ENCODE results near the gene CHAC1. TPM values are rescaled to one million over a fixed set of nuclear protein-coding genes. Genes with fewer than 3 reads are reported as not detected.

Gene CHAC1
- total RNA-seq, 1 donor = 30.0 TPM

GRCh38 chr15:40927495-40927872 lies 25.8 kb upstream of the CHAC1 start:
- H3K27me3 ChIP-seq (ENCODE audit: insufficient read depth, low read length) = peaks cover 72% of the 10 kb centered on the region
- H3K9me3 ChIP-seq (ENCODE audit: low read depth, low read length) = no peaks in the 10 kb centered on the region
- H3K4me2 ChIP-seq (ENCODE audit: insufficient read depth, low read length) = no peak overlapping the region
- H4K20me1 ChIP-seq (ENCODE audit: insufficient read depth, low read length) = no peaks in the 10 kb centered on the region
- H2AFZ ChIP-seq (ENCODE audit: low read length) = no peak overlapping the region
- peaks cover 16% of the 10 kb centered on the region for H3K4me1 ChIP-seq (ENCODE audit: insufficient read depth, low read length)
- no peak overlapping the region for H3K4me3 ChIP-seq (ENCODE audit: insufficient read depth, low read length)
- H3K27ac ChIP-seq (ENCODE audit: low read depth, low read length) = no peak overlapping the region
- H3K79me2 ChIP-seq (ENCODE audit: insufficient read depth, low read length) = no peaks in the 10 kb centered on the region
- DNase-seq (ENCODE audit: insufficient read length, low spot score, missing footprints) = peak; percentile 78
- no peaks in the 10 kb centered on the region for H3K36me3 ChIP-seq (ENCODE audit: insufficient read depth, low read length)
- no peak for TF ChIP-seq CTCF (IDR thresholded peaks at IDR 0.05; ENCODE audit: extremely low read depth, low read depth, low read length)

- Histone ChIP-seq H3K4me3 (ENCODE audit: insufficient read depth, low read length) (peak overlapping the region; percentile 16), H3K36me3 (ENCODE audit: insufficient read depth, low read length) (no peaks in the 10 kb centered on the region), H3K27ac (ENCODE audit: low read depth, low read length) (no peak overlapping the region), H3K4me2 (ENCODE audit: insufficient read depth, low read length) (peak overlapping the region; percentile 75), H3K4me1 (ENCODE audit: insufficient read depth, low read length) (peaks cover 16% of the 10 kb centered on the region), H4K20me1 (ENCODE audit: insufficient read depth, low read length) (no peaks in the 10 kb centered on the region), H3K79me2 (ENCODE audit: insufficient read depth, low read length) (no peaks in the 10 kb centered on the region), H2AFZ (ENCODE audit: low read length) (no peak overlapping the region), H3K9me3 (ENCODE audit: low read depth, low read length) (no peaks in the 10 kb centered on the region), H3K27me3 (ENCODE audit: insufficient read depth, low read length) (peaks cover 76% of the 10 kb centered on the region)
- TF ChIP-seq CTCF (IDR thresholded peaks at IDR 0.05; ENCODE audit: extremely low read depth, low read depth, low read length) = no peak
- peak; percentile 88 for DNase-seq (ENCODE audit: insufficient read length, low spot score, missing footprints)
Observed at GRCh38 chr15:40927873-40928806, 25.1 kb upstream of the CHAC1 start.

- Histone ChIP-seq H3K4me1 (ENCODE audit: insufficient read depth, low read length) (peaks cover 16% of the 10 kb centered on the region), H3K4me3 (ENCODE audit: insufficient read depth, low read length) (peak within 1 kb of the TSS; percentile 53), H3K36me3 (ENCODE audit: insufficient read depth, low read length) (no peaks in the 10 kb centered on the region), H3K4me2 (ENCODE audit: insufficient read depth, low read length) (peak within 1 kb of the TSS; percentile 75), H3K79me2 (ENCODE audit: insufficient read depth, low read length) (no peaks in the 10 kb centered on the region), H3K27me3 (ENCODE audit: insufficient read depth, low read length) (peaks cover 79% of the 10 kb centered on the region), H3K27ac (ENCODE audit: low read depth, low read length) (no peak within 1 kb of the TSS), H4K20me1 (ENCODE audit: insufficient read depth, low read length) (no peaks in the 10 kb centered on the region), H2AFZ (ENCODE audit: low read length) (no peak within 1 kb of the TSS), H3K9me3 (ENCODE audit: low read depth, low read length) (no peaks in the 10 kb centered on the region)
- TF ChIP-seq CTCF (IDR thresholded peaks at IDR 0.05; ENCODE audit: extremely low read depth, low read depth, low read length) = no peak
- DNase-seq (ENCODE audit: insufficient read length, low spot score, missing footprints) = peak; percentile 87
Observed at GRCh38 chr15:40928821-40929659, 24.2 kb upstream of the CHAC1 start, which contains the start of gene DLL4. DLL4 (plus strand) TSS chr15:40929340; CDS start chr15:40929669, 329 bp downstream.

Data from osteoblast (primary cell).